Measurements from ENCODE around the gene WWP2.
A peak's percentile ranks its signal among the peaks of the same experiment; 100 is the strongest.

Gene WWP2

GRCh38 chr16:69859105-69859989 is 97.2 kb downstream of the WWP2 start:
- DNase-seq (ENCODE audit: low read depth in 2 of 2): peak in 1 of 2 donors; percentile 1

- no peak for DNase-seq (ENCODE audit: low read depth in 2 of 2)
Measured at GRCh38 chr16:69860233-69861231, 98.4 kb downstream of the WWP2 start.

GRCh38 chr16:69861292-69862030 is 99.3 kb downstream of the WWP2 start:
- DNase-seq (ENCODE audit: low read depth in 2 of 2): no peak

GRCh38 chr16:69863401-69864281 is 101.5 kb downstream of the WWP2 start:
- no peak for DNase-seq (ENCODE audit: low read depth in 2 of 2)

- DNase-seq (ENCODE audit: low read depth in 2 of 2): no peak
Measured at GRCh38 chr16:69865701-69866100, 103.6 kb downstream of the WWP2 start.

GRCh38 chr16:69867784-69868560 is 105.8 kb downstream of the WWP2 start:
- no peak for DNase-seq (ENCODE audit: low read depth in 2 of 2)

GRCh38 chr16:69870761-69871160 is 108.6 kb downstream of the WWP2 start:
- no peak for DNase-seq (ENCODE audit: low read depth in 2 of 2)

- DNase-seq (ENCODE audit: low read depth in 2 of 2): no peak
Measured at GRCh38 chr16:69871708-69872107, 109.6 kb downstream of the WWP2 start.

- DNase-seq (ENCODE audit: low read depth in 2 of 2): no peak
Measured at GRCh38 chr16:69872888-69873287, 110.8 kb downstream of the WWP2 start.

- no peak for DNase-seq (ENCODE audit: low read depth in 2 of 2)
Measured at GRCh38 chr16:69873783-69874182, 111.7 kb downstream of the WWP2 start.

- DNase-seq (ENCODE audit: low read depth in 2 of 2): no peak
Measured at GRCh38 chr16:69874271-69874670, 112.1 kb downstream of the WWP2 start.

- DNase-seq (ENCODE audit: low read depth in 2 of 2): no peak
Measured at GRCh38 chr16:69880640-69881133, 118.6 kb downstream of the WWP2 start.

GRCh38 chr16:69881141-69881540 is 119.0 kb downstream of the WWP2 start:
- no peak for DNase-seq (ENCODE audit: low read depth in 2 of 2)

- DNase-seq (ENCODE audit: low read depth in 2 of 2): no peak
Measured at GRCh38 chr16:69883744-69884143, 121.6 kb downstream of the WWP2 start.

- no peak for DNase-seq (ENCODE audit: low read depth in 2 of 2)
Measured at GRCh38 chr16:69885722-69886121, 123.6 kb downstream of the WWP2 start.

- no peak for DNase-seq (ENCODE audit: low read depth in 2 of 2)
Measured at GRCh38 chr16:69886726-69887125, 124.6 kb downstream of the WWP2 start.

GRCh38 chr16:69888005-69888590 is 126.0 kb downstream of the WWP2 start:
- DNase-seq (ENCODE audit: low read depth in 2 of 2): no peak

GRCh38 chr16:69889295-69889964 is 127.3 kb downstream of the WWP2 start:
- DNase-seq (ENCODE audit: low read depth in 2 of 2): no peak
